IPS DF 6.9 (cell line): ENCODE data around the gene TSPAN10.

ENCODE experiments used
- DNase-seq: peaks from one replicate; pipeline ENCODE4 v3.0.0-alpha.2; 2013; ENCODE audit warnings: low read depth, low spot score
- H3K27ac ChIP-seq: one replicate; pipeline ENCODE4 v1.5.1; 2013; ENCODE audit warnings: low read length, control low read depth
- H3K27me3 ChIP-seq: 2 replicates; pipeline ENCODE4 v1.6.1; 2013; ENCODE audit warnings: mild to moderate bottlenecking, low read length; ENCODE audit not compliant: control insufficient read depth, insufficient read depth
- H3K36me3 ChIP-seq: 2 replicates; pipeline ENCODE4 v1.6.1; 2013; ENCODE audit warnings: low read length; ENCODE audit not compliant: control insufficient read depth, insufficient read depth
- H3K4me1 ChIP-seq: 2 replicates; pipeline ENCODE4 v1.6.1; 2013; ENCODE audit warnings: low read length; ENCODE audit not compliant: control insufficient read depth, insufficient read depth
- H3K4me3 ChIP-seq: 2 replicates; pipeline ENCODE4 v1.5.1; 2013; ENCODE audit warnings: mild to moderate bottlenecking, low read length
- H3K9me3 ChIP-seq: 2 replicates; pipeline ENCODE4 v1.6.1; 2013; ENCODE audit warnings: low read length, inconsistent platforms; ENCODE audit not compliant: control insufficient read depth, insufficient read depth
- WGBS: extraction: QIAGEN DNeasy Blood & Tissue Kit; methylation state at CpG from one replicate; pipeline ENCODE4 v1.1.7; 2013; ENCODE audit warnings: mixed read lengths, missing lambda C conversion rate; ENCODE audit not compliant: insufficient read length, insufficient coverage; 5-methylcytosine and 5-hydroxymethylcytosine counted together

The TSPAN10 gene

GRCh38 chr17:81696218-81696941, 59.4 kb downstream of the TSPAN10 start:
- H3K27me3 ChIP-seq: no peaks in the 10 kb centered on the region
- WGBS: no CpG with 5 or more reads among the region's 40 CpGs
- no peak overlapping the region for H3K27ac ChIP-seq
- H3K4me1 ChIP-seq: no peaks in the 10 kb centered on the region; the same call in 1 of the 2 replicates
- no peak for DNase-seq
- H3K4me3 ChIP-seq: no peak overlapping the region; the same call in 1 of the 2 replicates
- peaks cover 39% of the 10 kb centered on the region for H3K36me3 ChIP-seq
- no peaks in the 10 kb centered on the region for H3K9me3 ChIP-seq

GRCh38 chr17:81697261-81698044, 60.5 kb downstream of the TSPAN10 start:
- DNase-seq: no peak
- Histone ChIP-seq H3K36me3 (peaks cover 36% of the 10 kb centered on the region), H3K27ac (no peak overlapping the region), H3K4me1 (peaks cover 2% of the 10 kb centered on the region; the same call in 1 of the 2 replicates), H3K9me3 (no peaks in the 10 kb centered on the region), H3K4me3 (no peak overlapping the region), H3K27me3 (no peaks in the 10 kb centered on the region)
- no CpG with 5 or more reads among the region's 25 CpGs for WGBS
